ENCODE results near the gene MAGOH.
"Not testable (repeated sequence)": the region's sequence is repeated elsewhere in the genome, so short reads cannot be mapped to it uniquely, and the experiment has no call there.

Gene MAGOH

DNA sequence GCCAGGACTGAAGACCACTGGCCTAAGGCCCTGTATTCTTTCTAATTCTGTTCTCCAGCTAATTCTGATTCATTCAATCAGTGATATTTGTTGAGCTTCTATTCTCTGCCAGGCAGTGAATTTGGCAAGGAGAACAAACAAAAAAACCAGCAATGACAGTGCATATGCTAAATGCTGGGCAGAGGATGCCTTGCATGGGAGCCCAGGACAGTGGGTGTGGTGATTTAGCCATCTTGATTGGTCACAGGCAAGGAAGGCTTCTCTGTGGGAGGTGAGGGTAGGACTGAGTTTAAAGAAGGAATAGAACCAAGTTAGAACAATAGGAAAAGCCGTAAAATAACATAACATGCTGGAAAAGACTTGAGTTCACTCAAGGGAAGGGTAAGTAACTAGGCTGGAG lies 50.9 kb downstream of the MAGOH start:
- DNase-seq (ENCODE audit: low read depth, low spot score): no peak

DNA sequence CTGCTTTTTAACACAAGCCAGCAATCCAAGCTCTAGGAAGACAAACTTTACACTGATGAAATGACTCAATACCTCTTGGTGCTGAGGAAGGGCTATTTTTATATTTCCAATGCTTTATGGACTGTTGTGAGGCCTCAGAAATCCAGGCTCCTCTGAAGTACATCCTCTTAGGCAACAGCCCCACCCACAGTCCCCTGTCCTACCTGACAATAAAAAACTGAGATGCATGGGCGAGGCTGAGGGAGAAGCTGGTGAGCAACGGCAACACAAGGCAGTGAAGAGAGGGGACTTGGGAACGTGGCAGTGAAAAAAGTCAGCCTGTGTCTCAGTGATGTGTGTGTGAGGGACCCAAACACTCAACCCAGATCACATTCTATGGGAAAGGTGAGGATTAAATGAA lies 51.8 kb downstream of the MAGOH start:
- no peak for DNase-seq (ENCODE audit: low read depth, low spot score)

DNA sequence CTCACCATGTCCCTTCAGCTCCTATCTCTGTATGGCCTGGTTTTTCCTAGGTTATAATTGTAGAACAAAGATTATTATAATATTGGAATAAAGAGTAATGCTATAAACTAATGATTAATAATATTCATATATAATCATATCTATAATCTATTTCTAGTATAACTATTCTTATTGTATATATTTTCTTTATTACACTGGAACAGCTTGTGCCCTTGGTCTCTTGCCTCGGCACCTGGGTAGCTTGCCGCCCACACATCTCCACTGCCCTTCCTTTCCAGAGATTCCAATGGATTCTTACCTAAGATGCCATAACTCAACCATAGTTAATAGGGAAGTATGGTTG lies 52.4 kb downstream of the MAGOH start:
- DNase-seq (ENCODE audit: low read depth, low spot score): not testable (repeated sequence)

DNA sequence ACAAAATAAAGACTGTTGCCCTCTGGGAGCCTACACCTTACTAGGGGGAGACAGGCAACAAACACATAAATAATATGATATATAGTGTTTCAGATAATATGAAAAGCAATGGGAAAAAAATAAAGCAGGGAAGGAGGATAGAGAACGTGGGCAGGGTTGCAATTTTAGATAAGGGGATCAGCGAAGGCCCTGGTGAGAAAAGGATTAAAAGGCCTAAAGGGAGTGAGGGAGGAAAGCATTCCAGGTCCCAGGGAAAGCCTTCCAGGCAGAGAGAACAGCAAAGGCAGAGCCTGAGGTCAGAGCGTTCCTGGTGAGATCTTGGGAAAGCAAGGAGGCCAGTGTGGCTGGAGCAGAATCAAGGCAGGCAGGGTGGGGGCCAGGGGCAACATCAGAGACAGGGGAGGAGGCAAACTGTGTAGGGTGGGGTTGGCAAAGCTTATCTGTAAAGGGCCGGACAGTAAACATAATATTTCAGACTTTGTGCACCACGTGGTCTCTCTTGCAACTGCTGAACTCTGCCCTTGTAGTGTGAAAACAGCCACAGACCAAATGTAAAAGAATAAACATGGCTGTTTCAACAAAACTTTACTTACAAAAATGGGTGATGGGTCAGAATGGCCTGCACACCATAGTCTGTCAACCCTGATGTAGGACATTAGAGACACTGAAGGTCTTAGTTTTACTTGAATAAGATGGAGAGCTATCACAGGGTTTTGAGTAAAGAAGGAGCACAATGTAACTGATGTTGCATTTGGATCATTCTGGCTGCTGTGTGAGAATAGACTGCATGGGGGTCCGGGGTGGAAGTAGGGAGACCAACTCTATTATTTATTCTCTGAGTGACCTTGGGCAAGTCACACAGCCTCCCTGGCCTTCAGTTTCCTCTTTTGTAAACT lies 55.0 kb downstream of the MAGOH start:
- no peak for DNase-seq (ENCODE audit: low read depth, low spot score)

DNA sequence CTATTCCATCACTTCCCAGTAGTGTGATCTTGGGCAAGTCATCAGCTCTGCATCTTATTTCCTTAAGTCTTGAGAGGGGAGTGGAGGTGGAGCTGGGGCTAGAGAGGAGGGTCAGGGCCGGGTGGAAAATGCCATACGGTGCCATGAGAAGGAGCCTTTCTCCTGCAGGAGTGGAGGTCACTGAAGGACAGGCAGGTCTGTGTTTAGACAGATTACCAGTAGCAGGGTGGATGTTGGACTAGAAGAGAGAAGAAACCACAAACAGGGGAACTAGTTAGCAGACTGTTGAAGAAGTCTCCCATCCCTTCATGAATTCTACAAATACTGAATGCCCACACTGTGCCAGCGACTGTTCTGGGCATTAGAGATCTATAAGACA lies 55.6 kb downstream of the MAGOH start:
- DNase-seq (ENCODE audit: low read depth, low spot score): no peak

DNA sequence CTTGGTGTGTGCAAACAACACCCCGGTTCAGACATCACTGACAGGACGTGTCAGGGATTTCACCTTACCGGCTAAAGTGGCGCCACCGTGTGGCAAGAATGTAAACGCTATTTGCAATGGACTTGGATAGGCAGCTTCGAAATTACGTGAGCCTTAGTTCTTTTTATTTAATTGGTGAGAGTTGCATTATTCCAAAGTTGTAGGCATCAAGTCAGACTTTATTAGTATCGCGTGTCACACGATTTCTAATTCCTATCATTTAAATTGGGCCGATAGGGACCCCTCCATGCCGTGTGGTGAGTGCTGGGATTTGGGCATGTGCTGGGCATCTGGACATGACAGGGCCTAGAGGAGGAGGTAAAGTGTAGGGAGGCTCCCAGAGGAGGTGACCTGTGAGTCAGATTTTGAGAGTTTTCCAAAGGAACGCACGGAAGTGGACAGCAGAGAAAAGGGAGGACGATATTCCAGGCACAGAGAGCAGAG lies 56.2 kb downstream of the MAGOH start:
- no peak for DNase-seq (ENCODE audit: low read depth, low spot score)

DNA sequence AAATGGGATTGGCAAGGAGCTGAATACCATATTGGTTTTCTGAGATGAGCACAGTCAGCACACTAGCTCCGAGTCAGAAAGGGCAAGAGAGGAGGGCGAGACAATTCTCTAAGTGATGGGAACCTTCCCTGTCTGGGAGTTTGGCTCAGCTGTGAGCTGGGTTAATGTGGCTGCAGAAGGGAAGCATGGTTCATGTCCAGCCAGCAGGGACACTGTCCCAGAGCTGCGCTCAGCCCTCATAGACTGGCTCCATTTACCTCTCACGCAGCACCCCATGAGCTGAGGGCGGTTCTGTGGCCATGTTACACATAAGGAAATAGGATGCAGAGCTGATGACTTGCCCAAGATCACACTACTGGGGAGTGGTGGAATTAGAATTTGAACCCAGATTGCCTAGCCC lies 57.4 kb downstream of the MAGOH start:
- no peak for DNase-seq (ENCODE audit: low read depth, low spot score)

DNA sequence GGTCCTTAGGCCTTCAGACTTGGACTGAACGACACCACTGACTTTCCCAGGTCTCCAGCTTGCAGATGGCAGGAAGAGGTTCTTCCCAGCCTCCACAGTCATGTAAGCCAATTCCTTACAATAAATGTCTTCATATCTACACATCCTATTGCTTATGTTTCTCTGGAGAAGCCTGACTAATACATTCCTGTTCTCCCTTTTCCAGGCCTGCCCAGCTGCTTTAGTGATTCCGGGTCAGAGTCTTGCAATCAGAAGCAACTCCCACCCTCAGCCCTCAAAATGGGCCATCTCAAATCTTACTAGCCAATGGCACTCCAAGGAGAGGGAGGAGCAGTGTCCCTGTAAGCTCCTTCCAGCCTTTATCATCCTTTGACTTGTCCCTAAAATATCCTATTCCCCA lies 58.1 kb downstream of the MAGOH start:
- DNase-seq (ENCODE audit: low read depth, low spot score): no peak

Measured in brain pericyte (primary cell).